Measurements from ENCODE around the gene APEX1.
"Not testable (repeated sequence)": the region's sequence is repeated elsewhere in the genome, so short reads cannot be mapped to it uniquely, and the experiment has no call there.

Gene APEX1

GRCh38 chr14:20436363-20436755, 18.7 kb upstream of the APEX1 start:
- TF ChIP-seq CTCF (IDR thresholded peaks at IDR 0.05; ENCODE audit: low read depth, low read length): no peak
- no peak overlapping the region for H3K4me3 ChIP-seq (ENCODE audit: low read depth, low read length)

GRCh38 chr14:20438664-20439063, 16.4 kb upstream of the APEX1 start:
- no peak overlapping the region for H3K4me3 ChIP-seq (ENCODE audit: low read depth, low read length)
- TF ChIP-seq CTCF (IDR thresholded peaks at IDR 0.05; ENCODE audit: low read depth, low read length): no peak

GRCh38 chr14:20440465-20440864, 14.6 kb upstream of the APEX1 start:
- H3K4me3 ChIP-seq (ENCODE audit: low read depth, low read length): no peak overlapping the region
- no peak for TF ChIP-seq CTCF (IDR thresholded peaks at IDR 0.05; ENCODE audit: low read depth, low read length)

- no peak for TF ChIP-seq CTCF (IDR thresholded peaks at IDR 0.05; ENCODE audit: low read depth, low read length)
- no peak overlapping the region for H3K4me3 ChIP-seq (ENCODE audit: low read depth, low read length)
Observed at GRCh38 chr14:20440882-20441281, 14.1 kb upstream of the APEX1 start.

GRCh38 chr14:20441461-20441860, 13.6 kb upstream of the APEX1 start:
- no peak overlapping the region for H3K4me3 ChIP-seq (ENCODE audit: low read depth, low read length)
- no peak for TF ChIP-seq CTCF (IDR thresholded peaks at IDR 0.05; ENCODE audit: low read depth, low read length)

- not testable (repeated sequence) for H3K4me3 ChIP-seq (ENCODE audit: low read depth, low read length)
Observed at GRCh38 chr14:20443650-20444049, 11.4 kb upstream of the APEX1 start.

GRCh38 chr14:20446889-20447288, 8.1 kb upstream of the APEX1 start:
- no peak for TF ChIP-seq CTCF (IDR thresholded peaks at IDR 0.05; ENCODE audit: low read depth, low read length)
- H3K4me3 ChIP-seq (ENCODE audit: low read depth, low read length): no peak overlapping the region

GRCh38 chr14:20452831-20453230, 2.2 kb upstream of the APEX1 start:
- H3K4me3 ChIP-seq (ENCODE audit: low read depth, low read length): not testable (repeated sequence)
